Hematopoietic multipotent progenitor cell treated with erythropoietin and hydrocortisone succinate and interleukin-3 and kit ligand, for 17 days (in vitro differentiated cells): ENCODE data around the gene ARID3B.
A peak's percentile ranks its signal among the peaks of the same experiment; 100 is the strongest.
"Not testable (repeated sequence)": the region's sequence is repeated elsewhere in the genome, so short reads cannot be mapped to it uniquely, and the experiment has no call there.

Source experiments
- DNase-seq: peaks from one replicate; pipeline ENCODE4 v3.0.0-alpha.2; 2015; ENCODE audit warnings: low spot score

ARID3B gene

DNA sequence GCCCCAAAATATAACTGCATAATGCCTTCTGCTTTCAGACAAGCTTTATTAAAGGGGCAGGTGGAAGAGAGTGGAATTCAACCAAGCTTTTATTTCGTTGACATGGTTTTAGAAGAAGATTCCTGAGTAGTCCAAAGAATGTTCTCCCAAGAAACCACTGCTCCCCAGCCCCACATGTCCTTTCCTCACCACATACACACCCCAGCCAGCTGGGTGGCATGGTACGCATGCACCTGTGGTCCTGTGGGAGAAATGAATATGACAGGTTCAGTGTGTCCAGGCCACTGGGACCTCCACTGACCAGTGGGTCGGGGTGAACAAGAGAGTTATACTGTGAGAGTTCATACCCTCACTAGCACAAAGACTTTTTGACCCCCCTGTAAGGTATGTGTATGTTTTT, 30.2 kb downstream of the ARID3B start:
- DNase-seq: no peak

- DNase-seq: no peak
Observed at GRCh38 chr15:74573987-74574386, 33.0 kb downstream of the ARID3B start.

DNA sequence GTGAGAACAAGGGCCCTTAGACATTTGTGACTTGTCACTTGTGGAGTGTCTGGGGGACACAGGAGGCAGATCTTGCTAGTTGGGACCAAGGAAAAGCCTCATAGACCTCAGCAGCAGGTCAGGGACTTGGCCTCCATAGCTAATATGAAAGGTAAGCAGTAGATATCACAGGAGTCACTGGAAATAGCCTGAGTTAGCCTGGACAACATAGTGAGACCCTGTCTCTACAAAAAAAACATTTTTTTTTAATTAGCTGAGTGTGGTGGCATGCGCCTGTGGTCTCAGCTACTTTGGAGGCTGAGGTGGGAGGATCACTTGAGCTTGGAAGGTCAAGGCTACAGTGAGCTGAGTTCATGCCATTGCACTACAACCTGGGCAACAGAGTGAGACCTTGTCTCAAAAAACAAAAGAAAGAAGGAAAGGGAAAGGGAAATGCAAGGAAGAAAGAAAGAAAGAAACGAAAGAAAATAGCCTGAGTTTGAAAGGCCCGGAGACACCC, 37.5 kb downstream of the ARID3B start:
- no peak for DNase-seq

DNA sequence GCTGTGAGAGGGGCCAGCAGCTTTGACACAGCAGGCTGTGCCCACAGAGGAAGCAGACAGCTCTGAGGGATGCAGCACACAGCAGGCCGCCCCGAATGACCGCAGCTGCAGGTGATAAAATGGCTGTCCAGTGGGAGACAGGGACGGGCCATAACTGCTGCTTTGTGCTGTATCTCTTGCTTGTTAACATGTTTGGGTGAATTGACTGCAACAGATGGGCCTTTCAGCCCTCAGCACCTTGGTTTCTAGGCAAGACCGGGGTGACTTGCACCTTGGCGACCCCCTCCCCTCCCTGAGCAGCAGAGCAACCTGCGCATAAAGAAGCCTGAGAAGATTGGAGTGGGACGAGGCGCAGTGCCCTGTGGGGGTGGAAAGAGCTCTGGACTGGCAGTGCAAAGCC, 38.0 kb downstream of the ARID3B start:
- no peak for DNase-seq

DNA sequence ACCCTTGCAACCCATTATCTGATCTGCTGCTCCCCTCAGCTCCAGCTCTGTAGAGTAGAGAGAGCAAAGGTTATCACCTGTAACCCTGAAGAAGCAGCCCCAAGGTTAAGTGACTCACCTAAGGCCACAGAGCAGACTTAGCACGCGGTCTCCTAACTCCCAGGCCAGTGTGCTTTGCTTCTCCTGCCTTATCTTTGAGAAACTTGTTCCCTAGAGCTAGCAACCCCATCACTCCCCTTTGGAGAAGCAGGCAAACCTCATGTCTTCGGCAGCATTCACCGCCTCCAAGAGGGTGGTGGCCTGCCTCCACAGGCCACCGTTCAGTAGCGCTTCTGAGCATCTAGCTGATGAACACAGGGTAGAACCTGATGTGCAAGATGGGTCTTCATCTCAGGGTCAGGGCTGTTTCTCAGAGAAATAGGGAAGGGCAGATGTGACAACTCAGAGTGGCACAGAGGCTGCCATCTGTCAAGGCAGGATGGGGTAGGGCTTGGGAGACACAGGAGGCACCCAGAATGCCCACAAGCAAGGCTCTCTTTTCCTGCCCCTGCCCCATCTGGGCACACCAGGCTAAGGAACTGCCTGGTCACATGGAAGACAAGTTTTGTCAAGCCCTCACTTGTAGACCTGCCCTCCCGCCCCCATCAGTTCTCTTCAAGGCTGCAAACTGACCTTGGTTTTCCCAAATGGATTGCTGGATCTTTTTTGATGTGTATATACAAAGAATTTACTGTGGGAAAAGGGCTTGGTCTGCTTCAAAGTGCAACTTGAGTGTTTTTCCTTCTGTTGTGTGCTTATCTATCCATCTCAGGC, 39.7 kb downstream of the ARID3B start:
- DNase-seq: no peak

DNA sequence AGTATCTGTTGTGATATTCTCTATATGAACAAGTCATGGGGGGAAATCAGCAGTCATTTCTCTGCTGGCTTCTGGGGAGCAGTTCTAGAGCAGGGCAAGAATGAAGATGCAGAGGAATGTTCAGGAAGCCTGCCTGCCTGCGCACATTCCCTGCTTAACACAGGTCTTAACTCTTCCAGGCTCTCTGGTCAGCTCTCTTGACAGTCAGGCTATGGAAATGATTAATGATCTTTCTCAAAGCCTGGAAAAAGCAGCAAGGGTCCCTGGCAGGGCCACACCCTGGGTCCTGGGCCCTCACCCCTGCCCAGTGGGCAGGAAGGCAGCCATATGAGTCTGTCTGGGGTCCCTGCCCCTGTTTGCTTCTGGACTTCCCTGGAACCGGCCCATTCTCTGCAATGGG, 43.2 kb downstream of the ARID3B start:
- DNase-seq: no peak

DNA sequence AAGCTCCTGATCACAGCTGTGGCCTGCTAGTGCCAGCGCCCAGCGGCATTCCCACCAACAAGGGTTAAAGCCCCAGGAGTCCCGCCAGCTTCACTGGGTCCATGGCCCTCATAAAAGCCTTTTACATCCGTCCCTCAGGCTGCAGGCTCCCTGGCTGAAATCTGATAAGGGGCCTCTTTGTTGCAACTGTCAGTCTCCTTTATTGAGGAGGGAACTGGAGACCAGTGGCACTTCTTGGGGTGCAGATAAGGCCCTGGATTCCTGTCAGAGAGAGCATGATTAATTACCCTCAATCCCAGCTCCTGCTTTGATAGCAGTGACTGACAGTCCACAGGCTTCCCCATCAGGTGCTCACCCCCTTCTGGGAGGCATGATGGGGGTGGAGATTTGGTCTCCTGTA, 43.8 kb downstream of the ARID3B start:
- DNase-seq: no peak

DNA sequence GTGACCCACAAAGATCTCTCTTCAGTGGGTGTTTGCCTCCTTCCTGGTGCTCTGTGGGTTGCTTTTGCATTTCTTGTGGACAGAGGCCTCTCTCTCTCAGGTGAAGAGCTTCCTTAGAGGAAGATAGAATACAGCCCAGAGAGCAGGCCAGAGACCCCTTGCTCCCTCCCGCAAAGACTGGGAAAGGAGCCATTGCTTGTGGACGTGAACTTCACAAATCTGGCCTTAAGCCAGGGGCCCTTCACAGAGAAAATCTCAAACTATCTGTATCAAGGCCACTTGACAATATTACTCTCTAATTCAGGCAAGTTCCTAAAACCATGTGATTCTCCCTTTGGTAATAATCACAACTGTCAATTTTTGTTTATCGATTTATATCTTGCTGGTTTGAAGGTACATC, 44.2 kb downstream of the ARID3B start:
- DNase-seq: no peak

GRCh38 chr15:74585857-74586256, 44.8 kb downstream of the ARID3B start:
- DNase-seq: no peak

GRCh38 chr15:74589826-74590225, 48.8 kb downstream of the ARID3B start:
- no peak for DNase-seq

- DNase-seq: no peak
Observed at GRCh38 chr15:74592222-74592621, 51.2 kb downstream of the ARID3B start.

DNA sequence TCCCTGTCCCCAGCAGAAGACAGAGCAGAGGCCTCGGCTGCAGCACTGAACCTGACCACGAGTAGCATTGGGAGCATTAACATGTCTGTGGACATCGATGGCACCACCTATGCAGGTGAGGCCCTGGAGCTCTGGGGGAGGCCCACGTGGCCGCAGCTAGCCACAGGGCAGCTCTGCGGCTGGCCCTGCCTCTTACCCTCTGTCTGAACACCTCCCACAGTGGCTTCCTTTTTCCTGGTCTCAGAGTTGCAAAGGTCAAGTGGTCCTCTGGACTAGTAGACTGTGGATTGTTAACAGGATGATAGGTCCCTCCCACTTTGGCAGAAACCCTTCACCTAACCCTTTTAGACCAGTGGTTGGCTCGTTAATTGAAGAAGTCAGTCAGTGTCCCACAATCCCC, 52.1 kb downstream of the ARID3B start:
- DNase-seq: no peak

DNA sequence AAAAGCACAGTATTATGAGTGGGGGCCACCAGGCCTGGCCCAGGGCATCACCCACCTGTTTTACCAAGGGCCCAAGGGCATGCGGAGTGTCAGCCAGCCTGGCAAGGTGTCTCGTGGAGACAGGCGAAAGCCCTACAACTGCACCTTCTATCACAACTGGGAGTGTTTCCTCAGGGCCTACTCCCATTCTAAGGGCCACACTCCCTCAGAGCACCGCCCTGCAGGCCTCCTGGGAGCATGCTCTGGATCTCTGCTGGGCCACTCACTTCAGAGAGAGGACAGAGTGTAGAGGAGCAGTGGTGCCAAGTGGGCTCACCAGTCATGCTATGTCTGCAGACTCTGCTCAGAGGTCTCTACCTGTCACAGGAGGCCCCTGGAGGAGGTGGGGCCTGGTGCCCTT, 53.4 kb downstream of the ARID3B start:
- DNase-seq: no peak

DNA sequence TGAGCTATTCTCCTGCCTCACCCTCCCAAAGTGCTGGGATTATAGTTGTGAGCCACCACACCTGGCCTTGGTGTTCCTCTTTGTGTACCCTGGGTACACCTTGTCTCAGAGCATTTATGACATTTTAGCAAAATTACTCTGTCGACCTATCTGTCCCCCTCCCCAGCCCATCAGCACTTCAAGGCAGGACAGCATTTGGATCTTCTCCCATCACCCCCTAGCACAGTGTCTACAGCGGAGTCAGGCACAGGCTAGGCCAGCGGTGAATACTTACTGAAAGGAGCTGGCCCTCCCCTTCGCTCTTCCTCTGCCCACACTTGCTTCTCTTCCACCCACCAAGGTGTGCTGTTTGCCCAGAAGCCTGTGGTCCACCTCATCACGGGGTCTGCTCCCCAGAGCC, 54.3 kb downstream of the ARID3B start:
- no peak for DNase-seq

DNA sequence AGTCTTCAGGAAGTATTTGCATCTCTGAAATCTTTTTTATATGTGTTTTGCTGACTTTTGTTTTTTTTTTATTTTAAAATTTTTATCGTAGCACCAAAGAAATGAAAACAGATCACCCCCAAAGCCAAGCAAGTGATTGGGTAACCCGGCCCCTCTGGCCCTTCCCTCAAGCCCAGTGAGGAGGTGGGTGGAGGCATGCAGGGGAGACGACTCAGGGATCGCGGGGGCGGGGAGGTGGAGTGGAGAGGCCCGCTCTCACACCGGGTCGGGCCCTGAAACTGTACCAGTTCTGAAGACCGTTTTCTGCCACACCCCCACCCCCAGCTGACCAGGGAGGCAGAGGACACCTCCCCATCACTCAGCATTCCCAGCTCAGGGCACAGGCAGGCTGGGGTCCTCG, 55.7 kb downstream of the ARID3B start:
- not testable (repeated sequence) for DNase-seq

DNA sequence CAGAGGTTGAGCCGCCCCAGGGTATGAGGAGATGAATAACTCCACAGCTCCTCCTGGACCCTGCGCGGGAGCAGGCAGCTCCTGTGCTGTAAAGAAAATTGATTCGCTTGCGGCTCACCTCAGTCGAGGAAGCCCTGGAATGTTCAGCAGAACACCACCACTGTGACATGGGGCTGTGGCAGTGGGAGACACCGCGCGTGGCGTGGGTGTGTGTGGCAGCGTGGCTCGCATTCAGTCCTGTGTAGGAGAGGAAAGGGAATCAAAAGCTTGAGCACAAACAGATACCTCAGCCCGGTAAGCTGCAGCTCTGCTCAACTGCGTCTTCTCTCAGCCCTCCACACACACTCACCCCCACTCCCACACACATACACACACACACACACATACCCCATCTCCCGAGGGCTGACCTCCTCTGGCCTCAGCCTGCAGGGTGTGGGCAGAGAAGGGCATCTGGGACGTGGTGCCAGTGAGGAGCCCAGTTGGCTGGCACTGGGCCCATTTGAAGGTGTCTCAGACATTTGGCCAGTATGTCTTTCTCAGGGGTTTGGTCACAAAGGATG, 56.2 kb downstream of the ARID3B start:
- not testable (repeated sequence) for DNase-seq

GRCh38 chr15:74598126-74598842, 57.3 kb downstream of the ARID3B start:
- peak; percentile 96 for DNase-seq

- DNase-seq: no peak
Observed at GRCh38 chr15:74599156-74599555, 58.1 kb downstream of the ARID3B start.

- no peak for DNase-seq
Observed at GRCh38 chr15:74603026-74603788, 62.2 kb downstream of the ARID3B start.

- no peak for DNase-seq
Observed at GRCh38 chr15:74603789-74604705, 63.0 kb downstream of the ARID3B start.
